SK-N-SH (cell line): ENCODE measurements around the gene PLAGL2. TPM values are rescaled to one million over a fixed set of nuclear protein-coding genes. Genes with fewer than 3 reads are reported as not detected.

Experiments used
- CTCF ChIA-PET: fragments of 300-600, 350-600 bp; formaldehyde crosslinking; extraction: SDS; loops from one replicate; lab custom pipeline; 2021; lab: Yijun Ruan, JAX
- POLR2A ChIA-PET: fragments of 350-600 bp; sonication (Branson Sonifier 250); formaldehyde crosslinking; extraction: SDS; loops from one replicate; lab custom pipeline; 2020; ENCODE audit warnings: antibody characterized with exemption, inconsistent platforms; lab: Yijun Ruan, JAX
- DNase-seq: peaks from one replicate; pipeline ENCODE4 v3.0.0; 2012
- H2AFZ ChIP-seq: fragments of 200-600 bp; sonication (generic); 2 replicates; pipeline ENCODE4 v1.8.1; 2016; ENCODE audit warnings: antibody characterized with exemption, mild to moderate bottlenecking, low read depth
- H3F3A ChIP-seq: fragments of 200-600 bp; sonication (generic); replicated peaks from 2 replicates; pipeline ENCODE3; 2016; ENCODE audit warnings: antibody characterized with exemption, mild to moderate bottlenecking; ENCODE audit not compliant: insufficient read depth
- H3K27ac ChIP-seq, 2 experiments: fragments of 200-500 bp in 1 of 2; fragments of 200-600 bp in 1 of 2; sonication (Bioruptor generic) in 1 of 2; sonication (generic), shearing (Covaris generic) in 1 of 2; 2 replicates each; pipeline versions ENCODE4 v1.5.1 to v1.6.1; 2014 to 2016; ENCODE audit warnings: low read depth in 2 of 2, inconsistent platforms in 1 of 2, low read length in 1 of 2, mild to moderate bottlenecking in 1 of 2, mixed read lengths in 1 of 2
- H3K27me3 ChIP-seq: fragments of 200-600 bp; sonication (generic), shearing (Covaris generic); 2 replicates; pipeline ENCODE4 v1.6.1; 2016; ENCODE audit warnings: mixed run types; ENCODE audit not compliant: insufficient read depth
- H3K36me3 ChIP-seq, 2 experiments: fragments of 200-500 bp in 1 of 2; fragments of 200-600 bp in 1 of 2; sonication (Bioruptor generic) in 1 of 2; sonication (generic) in 1 of 2; replicated peaks in 1 of 2; 2 replicates each; pipeline versions ENCODE3 to v1.5.1; 2014 to 2016; ENCODE audit warnings: low read length in 1 of 2, mild to moderate bottlenecking in 1 of 2; ENCODE audit not compliant: insufficient read depth in 2 of 2, control insufficient read depth in 1 of 2
- H3K4me1 ChIP-seq, 2 experiments: fragments of 200-500 bp in 1 of 2; fragments of 200-600 bp in 1 of 2; sonication (Bioruptor generic) in 1 of 2; sonication (generic), shearing (Covaris generic) in 1 of 2; 2 replicates each; pipeline versions ENCODE4 v1.5.1 to v1.6.1; 2014 to 2016; ENCODE audit warnings: low read depth in 1 of 2, low read length in 1 of 2, mixed run types in 1 of 2; ENCODE audit not compliant: insufficient read depth in 2 of 2, control insufficient read depth in 1 of 2
- H3K4me2 ChIP-seq: fragments of 200-600 bp; sonication (generic), shearing (Covaris generic); 2 replicates; pipeline ENCODE4 v1.6.1; 2017; ENCODE audit warnings: mixed run types
- H3K4me3 ChIP-seq, 2 experiments: fragments of 200-500 bp in 1 of 2; fragments of 200-600 bp in 1 of 2; sonication (Bioruptor generic) in 1 of 2; sonication (generic), shearing (Covaris generic) in 1 of 2; 2 replicates each; pipeline versions ENCODE4 v1.5.1 to v1.8.1; 2014 to 2016; ENCODE audit warnings: low read depth in 2 of 2, inconsistent platforms in 1 of 2, low read length in 1 of 2, mild to moderate bottlenecking in 1 of 2, mixed read lengths in 1 of 2, moderate library complexity in 1 of 2
- H3K79me2 ChIP-seq: fragments of 200-600 bp; sonication (generic); 2 replicates; pipeline ENCODE4 v1.8.1; 2017; ENCODE audit warnings: mild to moderate bottlenecking; ENCODE audit not compliant: insufficient read depth
- H3K9ac ChIP-seq: fragments of 200-600 bp; sonication (generic); 2 replicates; pipeline ENCODE4 v1.6.1; 2017; ENCODE audit warnings: mixed run types
- H3K9me2 ChIP-seq: fragments of 200-600 bp; sonication (generic); 2 replicates; pipeline ENCODE4 v1.6.1; 2017; ENCODE audit warnings: mixed run types
- H3K9me3 ChIP-seq: fragments of 200-600 bp; sonication (generic); 2 replicates; pipeline ENCODE4 v1.6.1; 2017; ENCODE audit warnings: mixed run types, mild to moderate bottlenecking, moderate library complexity
- H4K20me1 ChIP-seq: fragments of 200-600 bp; sonication (generic); 2 replicates; pipeline ENCODE4 v1.6.1; 2017; ENCODE audit warnings: mild to moderate bottlenecking, mixed run types; ENCODE audit not compliant: insufficient read depth
- ELF1 ChIP-seq: IDR thresholded peaks from 2 replicates; pipeline ENCODE4 v1.4.0; 2012
- EZH2phosphoT487 ChIP-seq: fragments of 200-600 bp; sonication (generic); IDR thresholded peaks from 2 replicates; pipeline ENCODE4 v1.6.1; 2017; ENCODE audit warnings: low read depth, mixed run types, mild to moderate bottlenecking, antibody characterized with exemption, moderate library complexity, borderline replicate concordance
- GABPA ChIP-seq: IDR thresholded peaks from 2 replicates; pipeline ENCODE4 v1.4.0; 2012; ENCODE audit warnings: low read depth, mild to moderate bottlenecking
- JUND ChIP-seq: IDR thresholded peaks from 2 replicates; pipeline ENCODE4 v1.4.0; 2012
- POLR2AphosphoS5 ChIP-seq: IDR thresholded peaks from 2 replicates; pipeline ENCODE4 v1.6.1; 2012; ENCODE audit warnings: low read depth, low read length
- RAD21 ChIP-seq: IDR thresholded peaks from 2 replicates; pipeline ENCODE4 v1.6.1; 2012; ENCODE audit warnings: mild to moderate bottlenecking, low read length
- RFX5 ChIP-seq: IDR thresholded peaks from 2 replicates; pipeline ENCODE4 v1.6.1; 2012; ENCODE audit warnings: mild to moderate bottlenecking, improper control_type of control experiment, low read length
- RXRA ChIP-seq: IDR thresholded peaks from 2 replicates; pipeline ENCODE4 v1.4.0; 2012; ENCODE audit warnings: low read depth, mild to moderate bottlenecking, borderline replicate concordance
- TEAD4 ChIP-seq: IDR thresholded peaks from 2 replicates; pipeline ENCODE4 v1.4.0; 2012; ENCODE audit warnings: mild to moderate bottlenecking, borderline replicate concordance; ENCODE audit not compliant: insufficient read depth
- WGBS: methylation state at CpG from one replicate; pipeline ENCODE4 v1.1.6; 2017; ENCODE audit warnings: low lambda C conversion rate; 5-methylcytosine and 5-hydroxymethylcytosine counted together
- polyA plus RNA-seq, 3 experiments: library from polyadenylated mRNA; depleted of rRNA; stranded (reverse); fragments of >200 nt; gene quantifications; 2 replicates each; pipeline ENCODE4 v1.2.3, GENCODE V29; 2012
- TF ChIP-seq, protein P1 (sequence below): fragments of 200-600 bp; sonication (generic); IDR thresholded peaks from 2 replicates; pipeline ENCODE4 v1.6.1; 2017; ENCODE audit warnings: antibody characterized with exemption, mild to moderate bottlenecking, moderate library complexity

PLAGL2 gene
- polyA plus RNA-seq, 1 of the 3 experiments (the other 2 are of a cell fraction), result 4.0 TPM

DNA sequence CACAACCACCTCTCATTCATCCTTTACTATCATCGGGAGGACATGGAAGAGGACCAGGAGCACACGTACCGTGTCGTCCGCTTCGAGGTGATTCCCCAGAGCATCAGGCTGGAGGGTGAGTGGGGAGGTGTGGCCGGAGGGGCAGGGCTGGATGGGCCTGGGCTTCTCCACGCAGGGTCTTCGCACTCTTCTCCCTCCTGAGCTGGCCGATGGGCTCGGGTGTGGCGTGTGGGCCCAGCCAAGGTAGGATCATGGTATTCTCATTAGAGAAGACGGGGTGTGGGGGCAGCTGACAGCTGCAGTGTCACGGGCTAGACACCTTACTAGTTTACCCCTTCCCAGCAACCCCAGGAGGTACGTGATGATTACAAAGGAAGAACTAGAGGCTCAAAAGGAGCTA lies 64.6 kb downstream of the PLAGL2 start:
- Histone ChIP-seq H3K9me3 (no peaks in the 10 kb centered on the region), H3K27me3 (no peaks in the 10 kb centered on the region), H3K9ac (no peak overlapping the region), H4K20me1 (0 out of 2 replicates have a peak, but pooled peaks cover 4% of the 10 kb centered on the region), H3K27ac (no peak overlapping the region), H3K36me3 (peaks cover 46 to 78% of the 10 kb centered on the region in 2 experiments), H3F3A (peaks cover 4% of the 10 kb centered on the region), H3K79me2 (no peaks in the 10 kb centered on the region), H3K9me2 (no peaks in the 10 kb centered on the region), H2AFZ (no peak overlapping the region)
- POLR2A ChIA-PET, result no interaction called here
- 98% methylated on average over 15 of the region's 15 CpGs for WGBS
- CTCF ChIA-PET, result interaction anchor here (0.6 kb wide), 2 partner anchors 34 to 291 kb away, joined by 3 read pairs; no protein-coding TSS in a partner anchor
- TF ChIP-seq POLR2AphosphoS5 (no peak), RAD21 (no peak), EZH2phosphoT487 (no peak), RFX5 (no peak), TEAD4 (no peak), JUND (no peak), GABPA (no peak), ELF1 (no peak), RXRA (no peak)
- TF ChIP-seq, protein P1, sequence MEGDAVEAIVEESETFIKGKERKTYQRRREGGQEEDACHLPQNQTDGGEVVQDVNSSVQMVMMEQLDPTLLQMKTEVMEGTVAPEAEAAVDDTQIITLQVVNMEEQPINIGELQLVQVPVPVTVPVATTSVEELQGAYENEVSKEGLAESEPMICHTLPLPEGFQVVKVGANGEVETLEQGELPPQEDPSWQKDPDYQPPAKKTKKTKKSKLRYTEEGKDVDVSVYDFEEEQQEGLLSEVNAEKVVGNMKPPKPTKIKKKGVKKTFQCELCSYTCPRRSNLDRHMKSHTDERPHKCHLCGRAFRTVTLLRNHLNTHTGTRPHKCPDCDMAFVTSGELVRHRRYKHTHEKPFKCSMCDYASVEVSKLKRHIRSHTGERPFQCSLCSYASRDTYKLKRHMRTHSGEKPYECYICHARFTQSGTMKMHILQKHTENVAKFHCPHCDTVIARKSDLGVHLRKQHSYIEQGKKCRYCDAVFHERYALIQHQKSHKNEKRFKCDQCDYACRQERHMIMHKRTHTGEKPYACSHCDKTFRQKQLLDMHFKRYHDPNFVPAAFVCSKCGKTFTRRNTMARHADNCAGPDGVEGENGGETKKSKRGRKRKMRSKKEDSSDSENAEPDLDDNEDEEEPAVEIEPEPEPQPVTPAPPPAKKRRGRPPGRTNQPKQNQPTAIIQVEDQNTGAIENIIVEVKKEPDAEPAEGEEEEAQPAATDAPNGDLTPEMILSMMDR, result no peak
- TF ChIP-seq, all 33 proteins: peak for 0
- no peak overlapping the region for H3K4me3 ChIP-seq
- no peak overlapping the region for H3K4me2 ChIP-seq
- no peaks in the 10 kb centered on the region for H3K4me1 ChIP-seq
- no peak for DNase-seq

Other genes starting within 250 kb of the PLAGL2 start
- 0.02 and 0.10 TPM in 2 replicates for gene XKR7, start 239.6 kb downstream of the PLAGL2 start, polyA plus RNA-seq (2012; rRNA removed)
- gene CCM2L, start 197.3 kb downstream of the PLAGL2 start, polyA plus RNA-seq (2012; rRNA removed), result not detected in 2 replicates
- not detected in 2 replicates for gene HCK, start 155.5 kb downstream of the PLAGL2 start, polyA plus RNA-seq (2012; rRNA removed)
- 61.0 and 67.8 TPM in 2 replicates for gene TM9SF4, start 98.0 kb downstream of the PLAGL2 start, polyA plus RNA-seq (2012; rRNA removed)
- gene POFUT1, start 137 bp upstream of the PLAGL2 start, polyA plus RNA-seq (2012; rRNA removed), result 35.6 and 40.5 TPM in 2 replicates
- gene KIF3B, start 69.9 kb upstream of the PLAGL2 start, polyA plus RNA-seq (2012; rRNA removed), result 18.6 and 23.8 TPM in 2 replicates
- 36.6 and 44.7 TPM in 2 replicates for gene ASXL1, start 150.6 kb upstream of the PLAGL2 start, polyA plus RNA-seq (2012; rRNA removed)